Heart right ventricle (tissue), 16 donors: ENCODE results near the gene SNRK. TPM values are rescaled to one million over a fixed set of nuclear protein-coding genes. Genes with fewer than 3 reads are reported as not detected.

ENCODE experiments used
- ATAC-seq, 8 donors: fragments of 200-7000 bp; cut with Tn5 transposase; one replicate each; pipeline ENCODE4 v1.9.1; 2020; ENCODE audit warnings: mild to moderate bottlenecking in 8 of 8, moderate library complexity in 8 of 8, moderate number of reproducible peaks in 1 of 8
- DNase-seq, 2 donors: peaks; one replicate each; pipeline ENCODE4 v3.0.0-alpha.2; 2020
- H3K27ac ChIP-seq, 10 donors: fragments of 200-600 bp; sonication (generic) in 2 of 10; one replicate each; pipeline versions ENCODE4 v1.5.0 to v1.8.0; 2020 to 2022; ENCODE audit warnings: mild to moderate bottlenecking in 3 of 10
- H3K27me3 ChIP-seq, 7 donors: fragments of 200-600 bp; one replicate each; pipeline ENCODE4 v1.8.0; 2021 to 2022; ENCODE audit warnings: mild to moderate bottlenecking in 2 of 7
- H3K36me3 ChIP-seq, 9 donors: fragments of 200-600 bp; sonication (generic) in 1 of 9; one replicate each; pipeline versions ENCODE4 v1.5.0 to v1.8.0; 2020 to 2022; ENCODE audit warnings: mild to moderate bottlenecking in 2 of 9
- H3K4me1 ChIP-seq, 9 donors: fragments of 200-600 bp; sonication (generic) in 1 of 9; one replicate each; pipeline versions ENCODE4 v1.5.0 to v1.8.0; 2020 to 2022; ENCODE audit warnings: mild to moderate bottlenecking in 4 of 9
- H3K4me3 ChIP-seq, 10 donors: fragments of 200-600 bp; sonication (generic) in 2 of 10; one replicate each; pipeline versions ENCODE4 v1.5.0 to v1.8.0; 2020 to 2022; ENCODE audit warnings: mild to moderate bottlenecking in 7 of 10, moderate library complexity in 2 of 10
- H3K9me3 ChIP-seq, 11 donors: fragments of 200-600 bp in 10 of 11; sonication (generic) in 2 of 11; one replicate each; pipeline versions ENCODE4 v1.5.0 to v1.8.0; 2013 to 2022; ENCODE audit warnings: mild to moderate bottlenecking in 2 of 11, control low read depth in 1 of 11, moderate library complexity in 1 of 11
- WGBS, 2 donors: extraction: QIAGEN DNeasy Blood & Tissue Kit; methylation state at CpG; one replicate each; pipeline ENCODE4 v1.1.7; 2013; ENCODE audit warnings: inconsistent platforms in 1 of 2; 5-methylcytosine and 5-hydroxymethylcytosine counted together
- intact Hi-C, 10 donors: fragments of 100-400 bp; cut with DNase I; formaldehyde crosslinking; loops; one replicate each; pipeline versions ENCODE4 v1.11.1 to v1.14.2; 2022
- polyA plus RNA-seq, 2 donors: library from polyadenylated mRNA; stranded (reverse); fragments of 200-250 nt; gene quantifications; one replicate each; pipeline ENCODE4 v1.2.3, GENCODE V29; 2013
- total RNA-seq, 10 donors: library from RNA; stranded (reverse); fragmentation: NEBNext Ultra II Directional in 3 of 10; extraction: Animal tissue kit (Norgen Biotek cat#: 25700) in 3 of 10; gene quantifications; one replicate each; pipeline versions ENCODE4 v1.2.1 to v1.2.4, GENCODE V29; 2021 to 2023
- TF ChIP-seq, protein P1 (sequence below), 9 donors: fragments of 200-600 bp; sonication (generic) in 2 of 9; IDR thresholded peaks; one replicate each; pipeline versions ENCODE4 v1.5.0 to v1.8.0; 2021 to 2022; ENCODE audit warnings: antibody characterized with exemption in 9 of 9, mild to moderate bottlenecking in 5 of 9, moderate library complexity in 1 of 9
- donor health status: Arrhythmogenic right ventricular cardiomyopathy.
- donor health status: ischemic (EF 13 %, LVEDD 7.1; RV severe dilation, severe dysfunction).
- donor health status: healthy with polysubstance abuse.
- donor health status: DM: no; HTN: yes; CAD: no.
- donor health status: DM: no; HTN: no; CAD: no.
- donor health status: ischemic (EF 25% LVEDD 6.9; RV normal size, moderate dysfunction).
- donor health status: ischemic (EF 25% LVEDD 5.7; RV mildly dilated, moderate dysfunction).
- donor health status: healthy.
- donor health status: DM: yes; HTN: yes; CAD: no.
- donor health status: Ischemic cardiomyopathy.
- donor health status: ischemic (EF 35%, LVEDD 5.7; RV mildly dilated, moderate dysfunction).
- donor health status: nonischemic (EF 11% LVEDD 7.7; RV severe dilation, severe dysfunction).
- donor health status: DM: yes; HTN: yes; CAD: no.
- donor health status: PGD.
- donor health status: ischemic (EF 29% LVEDD 5.4; RV normal size, mild dysfunction).
- donor health status: nonischemic (EF 23%, LVEDD 6.1; RV moderate dilation, normal function).

Gene SNRK
- total and polyA plus RNA-seq, 12 donors = 11.4 to 51.9 (median 27.8) TPM

DNA sequence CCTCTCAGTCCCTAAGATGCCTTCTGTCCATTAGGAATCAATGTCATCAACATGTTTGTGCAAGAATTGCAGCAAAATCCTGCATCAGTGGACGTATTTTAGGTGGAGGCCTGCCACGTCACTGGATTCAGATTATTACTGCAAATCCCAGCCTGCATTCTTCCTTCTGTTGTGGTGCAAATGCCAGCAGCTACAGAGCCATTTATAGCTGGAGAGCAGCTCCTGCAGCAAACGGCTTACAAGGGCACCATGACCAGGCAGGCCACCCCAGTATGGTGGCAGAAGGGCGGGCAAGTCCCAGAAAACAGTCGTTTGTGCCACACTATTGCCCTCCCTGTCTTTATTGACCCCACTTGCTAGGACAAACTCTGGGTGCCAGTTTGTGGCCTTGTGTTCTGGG lies 74.7 kb downstream of the SNRK start:
- DNase-seq (no peak), ATAC-seq (peak in 4 of 8 donors; percentile 24 to 51 (median 37))
- H3K36me3 ChIP-seq = peaks cover 0 to 5% (median 0%) of the 10 kb centered on the region in 9 donors
- no peak overlapping the region for H3K4me3 ChIP-seq
- H3K27ac ChIP-seq = peak overlapping the region in 4 of 10 donors; percentile 5 to 58 (median 40)
- TF ChIP-seq, protein P1, sequence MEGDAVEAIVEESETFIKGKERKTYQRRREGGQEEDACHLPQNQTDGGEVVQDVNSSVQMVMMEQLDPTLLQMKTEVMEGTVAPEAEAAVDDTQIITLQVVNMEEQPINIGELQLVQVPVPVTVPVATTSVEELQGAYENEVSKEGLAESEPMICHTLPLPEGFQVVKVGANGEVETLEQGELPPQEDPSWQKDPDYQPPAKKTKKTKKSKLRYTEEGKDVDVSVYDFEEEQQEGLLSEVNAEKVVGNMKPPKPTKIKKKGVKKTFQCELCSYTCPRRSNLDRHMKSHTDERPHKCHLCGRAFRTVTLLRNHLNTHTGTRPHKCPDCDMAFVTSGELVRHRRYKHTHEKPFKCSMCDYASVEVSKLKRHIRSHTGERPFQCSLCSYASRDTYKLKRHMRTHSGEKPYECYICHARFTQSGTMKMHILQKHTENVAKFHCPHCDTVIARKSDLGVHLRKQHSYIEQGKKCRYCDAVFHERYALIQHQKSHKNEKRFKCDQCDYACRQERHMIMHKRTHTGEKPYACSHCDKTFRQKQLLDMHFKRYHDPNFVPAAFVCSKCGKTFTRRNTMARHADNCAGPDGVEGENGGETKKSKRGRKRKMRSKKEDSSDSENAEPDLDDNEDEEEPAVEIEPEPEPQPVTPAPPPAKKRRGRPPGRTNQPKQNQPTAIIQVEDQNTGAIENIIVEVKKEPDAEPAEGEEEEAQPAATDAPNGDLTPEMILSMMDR (IDR thresholded peaks at IDR 0.05) = no peak
- H3K9me3 ChIP-seq = peaks cover 0 to 22% (median under 1%) of the 10 kb centered on the region in 11 donors
- intact Hi-C loops = loop anchor here in 2 of 10 donors (10.0 kb wide), 2 partner anchors 144 to 186 kb away; no protein-coding TSS in a partner anchor
- WGBS, 2 donors = 56 to 70% methylated on average over 5 of the region's 5 CpGs
- H3K4me1 ChIP-seq = peaks cover 1 to 36% (median 12%) of the 10 kb centered on the region in 9 donors
- no peaks in the 10 kb centered on the region for H3K27me3 ChIP-seq

DNA sequence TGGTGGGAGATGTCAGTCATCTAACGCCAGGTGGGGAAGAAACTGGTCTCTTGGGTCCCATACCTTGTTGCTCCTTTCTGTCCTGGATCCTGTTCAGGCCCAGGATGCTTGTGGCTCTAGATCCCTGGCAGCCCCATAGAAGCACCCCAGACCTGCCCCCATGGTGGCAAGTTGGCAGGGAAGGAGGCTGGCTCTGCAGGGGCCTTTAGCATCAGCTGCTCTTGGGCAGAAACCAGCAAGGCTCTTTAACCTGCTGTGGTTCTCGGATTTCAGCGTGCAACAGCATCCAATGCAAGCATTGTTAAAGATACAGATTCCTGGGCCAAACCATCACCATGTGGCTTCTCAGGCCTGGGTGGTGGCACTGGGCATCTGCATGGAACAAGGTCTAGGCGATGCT lies 75.8 kb downstream of the SNRK start:
- ATAC-seq (no peak), DNase-seq (no peak)
- Histone ChIP-seq H3K36me3 (peaks cover 0 to 11% (median 0%) of the 10 kb centered on the region in 9 donors), H3K4me1 (peaks cover 3 to 45% (median 15%) of the 10 kb centered on the region in 9 donors), H3K27me3 (no peaks in the 10 kb centered on the region), H3K4me3 (no peak overlapping the region), H3K9me3 (peaks cover 0 to 13% (median 0%) of the 10 kb centered on the region in 11 donors), H3K27ac (peak overlapping the region in 5 of 10 donors; percentile 24 to 79 (median 69))
- 99% methylated on average over 4 of the region's 4 CpGs for WGBS, 2 donors
- TF ChIP-seq, protein P1 (IDR thresholded peaks at IDR 0.05) = no peak
- intact Hi-C loops = loop anchor here in 3 of 10 donors (2.0 to 10.0 kb wide), 3 partner anchors 61 to 187 kb away; no protein-coding TSS in a partner anchor

DNA sequence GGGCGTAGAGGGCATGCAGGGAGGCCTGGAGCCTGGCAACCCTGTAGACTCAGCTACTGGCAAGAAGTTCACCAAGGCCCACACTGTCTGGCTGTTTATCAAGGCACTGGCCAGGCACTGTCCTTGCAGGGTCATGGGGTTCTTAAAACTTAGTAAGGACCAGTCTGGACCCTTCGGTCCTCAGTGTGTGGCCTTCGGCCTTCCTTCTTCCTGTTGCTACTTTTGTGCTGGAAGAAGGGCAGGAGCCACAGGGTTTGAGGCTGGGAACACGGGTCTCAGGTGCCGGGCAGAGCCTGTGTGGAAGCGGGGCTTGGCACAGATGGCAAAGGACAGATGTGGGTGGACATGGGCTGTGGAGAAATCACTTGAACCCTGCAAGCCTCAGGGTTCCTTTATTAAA lies 76.6 kb downstream of the SNRK start:
- intact Hi-C loops = loop anchor here in 4 of 10 donors (1.0 to 10.0 kb wide), 4 partner anchors 45 to 188 kb away; no protein-coding TSS in a partner anchor
- no peak for DNase-seq
- peak overlapping the region in 9 of 10 donors; percentile 24 to 79 (median 61) for H3K27ac ChIP-seq

DNA sequence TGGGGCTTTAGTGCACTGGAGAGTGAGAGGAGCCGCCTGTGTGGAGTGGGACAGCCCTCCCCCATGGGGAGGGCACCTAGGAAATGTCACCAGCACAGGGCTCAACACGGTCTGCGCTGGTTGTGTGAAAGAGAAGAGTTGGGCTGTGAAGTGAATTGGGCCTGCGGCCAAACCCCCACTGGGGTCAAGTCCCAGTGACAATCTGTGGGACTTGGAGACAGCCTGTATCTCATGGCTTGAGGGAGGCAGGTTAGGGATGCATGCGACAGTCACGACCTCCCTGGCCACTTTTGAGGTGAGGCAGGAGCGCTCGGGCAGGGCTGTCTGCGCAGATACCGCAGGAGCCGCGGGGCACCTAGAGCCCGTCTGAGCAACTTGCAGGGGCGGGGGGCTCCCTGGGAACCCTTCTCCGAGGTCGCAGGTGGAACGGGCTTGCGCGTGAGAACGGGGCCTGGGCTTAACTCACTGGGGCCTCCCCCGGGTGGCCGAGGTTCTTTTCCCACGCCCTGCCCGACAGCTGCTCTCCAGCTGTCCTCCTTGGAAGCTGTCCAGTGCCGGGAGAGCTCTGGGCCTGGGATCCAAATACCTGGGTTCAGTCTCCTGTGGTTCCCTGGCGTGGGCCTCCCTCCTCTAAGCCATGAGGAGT lies 77.4 kb downstream of the SNRK start:
- peaks cover 0 to 11% (median 0%) of the 10 kb centered on the region in 9 donors for H3K36me3 ChIP-seq
- peaks cover 3 to 45% (median 15%) of the 10 kb centered on the region in 9 donors for H3K4me1 ChIP-seq
- intact Hi-C loops = loop anchor here in 4 of 10 donors (1.0 to 10.0 kb wide), 4 partner anchors 45 to 189 kb away; no protein-coding TSS in a partner anchor
- TF ChIP-seq, protein P1 (IDR thresholded peaks at IDR 0.05) = no peak
- WGBS, 2 donors = 71 to 78% methylated on average over 26 of the region's 26 CpGs
- DNase-seq (peak; percentile 75 to 76), ATAC-seq (peak; percentile 60 to 79 (median 66))
- H3K27ac ChIP-seq = peak overlapping the region in 9 of 10 donors; percentile 24 to 79 (median 61)
- H3K4me3 ChIP-seq = no peak overlapping the region
- H3K9me3 ChIP-seq = no peaks in the 10 kb centered on the region
- no peaks in the 10 kb centered on the region for H3K27me3 ChIP-seq

More for the DNA sequence above, 76.6 kb downstream of the SNRK start:
- ATAC-seq = no peak
- peaks cover 0 to 11% (median 0%) of the 10 kb centered on the region in 9 donors for H3K36me3 ChIP-seq
- H3K4me1 ChIP-seq = peaks cover 3 to 45% (median 15%) of the 10 kb centered on the region in 9 donors
- 93% methylated on average over 6 of the region's 6 CpGs for WGBS, 2 donors
- TF ChIP-seq, protein P1 (IDR thresholded peaks at IDR 0.05) = no peak
- H3K9me3 ChIP-seq = peaks cover 0 to 5% (median 0%) of the 10 kb centered on the region in 11 donors
- H3K27me3 ChIP-seq = no peaks in the 10 kb centered on the region
- H3K4me3 ChIP-seq = no peak overlapping the region
